Ramos (cell line): Measurements from ENCODE around the gene SHISA7.
"Not testable (repeated sequence)": the region's sequence is repeated elsewhere in the genome, so short reads cannot be mapped to it uniquely, and the experiment has no call there.

Experiments
- in situ Hi-C: fragments of 300-500 bp; cut with MboI; formaldehyde crosslinking; loops from one replicate; pipeline ENCODE4 v1.14.3; 2022; ENCODE audit warnings: low sequenced_read_pairs; ENCODE audit not compliant: unreplicated experiment

SHISA7 gene

GRCh38 chr19:55448175-55448490 is 5.0 kb upstream of the SHISA7 start:
- in situ Hi-C loops = not testable (repeated sequence)

DNA sequence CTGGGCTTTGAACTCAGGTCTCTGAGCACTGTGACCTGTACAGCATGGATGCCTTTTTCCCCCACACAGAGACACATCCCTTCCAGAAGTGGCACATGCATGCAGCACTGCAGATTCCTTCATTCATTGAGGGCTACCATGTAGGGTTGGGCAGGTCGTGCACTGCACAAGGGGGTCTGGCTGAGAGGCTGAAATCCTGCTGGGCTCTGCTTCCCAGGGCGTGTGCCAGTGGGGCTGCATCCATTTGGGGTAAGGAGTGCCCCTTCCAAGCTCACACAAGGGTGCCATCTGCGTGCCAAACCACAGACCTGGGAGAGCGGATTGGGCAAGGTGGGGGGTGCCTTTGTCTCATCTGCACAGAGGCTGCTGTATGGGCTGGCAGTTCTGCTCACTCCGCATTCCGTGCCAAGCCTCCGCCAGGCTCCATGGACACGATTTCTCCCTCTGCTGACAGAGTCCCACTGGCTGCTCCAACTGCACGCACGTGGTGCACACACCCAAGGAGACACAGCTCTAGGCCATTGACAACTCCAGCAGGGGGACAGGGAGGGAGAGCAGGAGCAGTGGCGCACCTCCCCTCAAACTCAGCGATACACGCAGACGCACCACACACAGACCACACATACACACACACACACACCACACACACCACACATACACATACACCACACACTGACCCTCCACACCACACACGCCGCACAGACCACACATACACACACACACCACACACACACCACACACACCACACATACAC is 4.5 kb upstream of the SHISA7 start:
- in situ Hi-C loops = no loop called here

DNA sequence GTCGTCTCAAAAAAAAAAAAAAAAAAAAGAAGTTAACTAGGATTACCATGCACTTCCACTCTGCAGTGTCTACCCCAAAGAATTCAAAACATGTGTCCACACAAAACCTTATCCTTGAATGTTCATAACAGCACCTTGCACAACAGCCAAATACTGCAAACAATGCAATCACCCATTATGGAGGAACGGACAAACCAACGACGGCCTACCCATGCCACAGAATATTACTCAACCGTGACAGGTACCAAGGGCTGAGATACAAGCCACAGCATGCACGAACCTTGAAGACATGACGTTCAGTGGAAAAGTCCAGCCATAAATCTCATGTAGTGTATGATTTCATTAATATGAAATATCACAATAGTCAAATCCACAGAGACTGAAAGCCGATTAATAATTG is 3.0 kb upstream of the SHISA7 start:
- in situ Hi-C loops = no loop called here

DNA sequence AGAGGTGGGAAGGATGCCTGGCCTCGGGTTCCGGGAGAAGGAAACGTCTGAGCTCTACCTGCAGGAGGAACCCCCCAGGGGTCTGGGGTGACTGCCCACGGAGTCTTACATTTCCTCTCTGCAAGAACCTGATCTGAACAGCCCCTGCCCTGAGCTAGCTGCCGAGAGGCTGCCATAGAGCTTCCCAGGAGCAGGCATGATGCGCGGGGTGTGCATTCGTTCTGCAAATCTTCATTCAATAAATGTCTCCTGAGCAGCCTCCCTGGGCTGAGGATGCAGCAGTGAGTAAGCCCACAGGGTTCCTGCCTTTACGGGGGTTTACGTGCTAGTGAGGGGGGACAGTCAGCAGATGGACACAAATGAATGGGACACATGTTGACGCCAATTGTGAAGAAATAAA is 1.5 kb upstream of the SHISA7 start:
- in situ Hi-C loops = no loop called here

GRCh38 chr19:55443824-55444480 is 852 bp upstream of the SHISA7 start:
- in situ Hi-C loops = no loop called here

GRCh38 chr19:55442372-55442961 is 633 bp downstream of the SHISA7 start:
- in situ Hi-C loops = no loop called here

GRCh38 chr19:55441692-55442321 is 1.3 kb downstream of the SHISA7 start:
- in situ Hi-C loops = no loop called here

GRCh38 chr19:55441319-55441691 is 1.8 kb downstream of the SHISA7 start:
- in situ Hi-C loops = no loop called here

DNA sequence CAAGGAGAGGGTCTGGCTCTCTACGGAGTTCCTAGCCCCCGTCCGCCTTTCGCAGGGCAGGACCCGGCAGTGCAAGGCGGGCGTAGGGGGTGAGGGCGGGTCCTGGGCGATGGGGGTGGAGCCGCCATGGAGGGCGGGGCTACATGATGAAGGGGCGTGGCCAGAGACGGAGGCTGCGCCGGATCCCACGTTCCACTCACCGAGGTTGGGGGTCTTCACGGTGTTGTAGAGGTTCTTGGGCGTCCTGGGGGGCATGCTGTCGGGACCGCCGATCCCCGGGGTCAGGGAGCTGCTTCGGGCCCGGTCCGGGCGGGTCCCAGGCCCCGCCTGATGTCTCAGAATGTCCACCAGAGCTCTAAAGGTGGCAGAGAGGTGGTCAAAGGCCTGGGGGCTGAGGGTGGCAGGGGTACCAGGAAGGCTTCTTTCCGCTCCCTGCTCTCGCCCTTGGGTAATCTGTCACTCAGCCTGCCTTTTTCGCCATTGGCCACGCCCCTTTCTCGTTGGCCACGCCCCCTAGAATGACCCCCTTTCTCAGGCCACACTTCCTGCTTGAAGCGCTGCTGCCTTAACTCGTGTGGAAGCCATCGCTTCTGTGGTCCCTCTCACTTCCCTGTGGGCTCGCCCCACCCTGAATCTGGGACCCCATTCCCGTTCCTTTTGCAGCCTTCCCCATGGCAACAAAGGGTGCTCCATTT is 2.5 kb downstream of the SHISA7 start:
- in situ Hi-C loops = no loop called here

DNA sequence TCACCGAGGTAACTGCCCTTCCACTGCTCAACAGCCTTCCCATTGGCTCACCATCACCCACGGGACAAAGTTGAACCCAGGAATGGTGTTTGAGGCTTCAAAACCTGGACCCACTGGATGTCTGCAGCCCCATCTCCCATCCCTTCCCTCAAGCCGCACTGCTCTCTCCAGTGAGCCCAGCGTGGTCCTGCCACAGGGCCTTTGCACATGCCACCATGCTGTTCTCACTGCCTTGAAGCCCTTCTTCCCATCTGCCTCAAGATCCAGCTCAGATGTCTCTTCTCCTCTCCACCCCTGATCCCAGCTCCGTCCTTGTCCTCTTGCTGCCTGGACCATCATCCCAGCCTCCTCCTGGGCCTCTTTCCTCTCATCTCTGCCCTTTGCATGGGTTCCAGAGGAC is 4.0 kb downstream of the SHISA7 start:
- in situ Hi-C loops = no loop called here

GRCh38 chr19:55437410-55437809 is 5.7 kb downstream of the SHISA7 start:
- in situ Hi-C loops = no loop called here

GRCh38 chr19:55436847-55437246 is 6.3 kb downstream of the SHISA7 start:
- in situ Hi-C loops = no loop called here

- in situ Hi-C loops = no loop called here
Measured at GRCh38 chr19:55435020-55435419, 8.1 kb downstream of the SHISA7 start.

GRCh38 chr19:55434356-55434919 is 8.7 kb downstream of the SHISA7 start:
- in situ Hi-C loops = no loop called here

- in situ Hi-C loops = no loop called here
Measured at GRCh38 chr19:55433292-55433691, 9.8 kb downstream of the SHISA7 start.

- in situ Hi-C loops = no loop called here
Measured at GRCh38 chr19:55432241-55432959, 10.7 kb downstream of the SHISA7 start.

- in situ Hi-C loops = no loop called here
Measured at GRCh38 chr19:55431183-55431582, 11.9 kb downstream of the SHISA7 start.

DNA sequence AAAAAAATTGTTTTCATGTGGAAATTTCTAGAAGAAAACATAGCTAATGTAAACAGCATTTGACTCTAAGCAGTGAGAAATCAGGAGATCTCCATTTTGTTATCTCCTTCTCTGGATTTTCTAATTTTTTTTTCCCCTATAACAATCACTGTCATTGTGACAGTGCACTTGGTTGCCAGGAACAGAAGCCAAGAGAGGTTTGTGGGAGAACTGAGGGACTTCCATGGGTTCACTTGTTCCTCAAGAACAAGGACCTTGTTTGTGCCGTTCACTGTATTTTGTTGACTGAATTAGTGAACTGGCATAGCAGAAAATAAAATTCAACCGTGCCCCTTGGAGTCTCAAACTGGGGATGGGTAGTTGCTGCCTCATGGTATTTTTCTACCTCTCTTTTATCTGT is 17.1 kb downstream of the SHISA7 start:
- in situ Hi-C loops = no loop called here

- in situ Hi-C loops = no loop called here
Measured at GRCh38 chr19:55424518-55424917, 18.6 kb downstream of the SHISA7 start.
